ENCODE data around the gene GALNT16. TPM values are rescaled to one million over a fixed set of nuclear protein-coding genes. Genes with fewer than 3 reads are reported as not detected.

Gene GALNT16
- total and polyA plus RNA-seq, 2 of the 8 experiments (the other 6 are each of a cell fraction or from before 2014, with no cell fraction given): 5.4 to 6.3 TPM

DNA sequence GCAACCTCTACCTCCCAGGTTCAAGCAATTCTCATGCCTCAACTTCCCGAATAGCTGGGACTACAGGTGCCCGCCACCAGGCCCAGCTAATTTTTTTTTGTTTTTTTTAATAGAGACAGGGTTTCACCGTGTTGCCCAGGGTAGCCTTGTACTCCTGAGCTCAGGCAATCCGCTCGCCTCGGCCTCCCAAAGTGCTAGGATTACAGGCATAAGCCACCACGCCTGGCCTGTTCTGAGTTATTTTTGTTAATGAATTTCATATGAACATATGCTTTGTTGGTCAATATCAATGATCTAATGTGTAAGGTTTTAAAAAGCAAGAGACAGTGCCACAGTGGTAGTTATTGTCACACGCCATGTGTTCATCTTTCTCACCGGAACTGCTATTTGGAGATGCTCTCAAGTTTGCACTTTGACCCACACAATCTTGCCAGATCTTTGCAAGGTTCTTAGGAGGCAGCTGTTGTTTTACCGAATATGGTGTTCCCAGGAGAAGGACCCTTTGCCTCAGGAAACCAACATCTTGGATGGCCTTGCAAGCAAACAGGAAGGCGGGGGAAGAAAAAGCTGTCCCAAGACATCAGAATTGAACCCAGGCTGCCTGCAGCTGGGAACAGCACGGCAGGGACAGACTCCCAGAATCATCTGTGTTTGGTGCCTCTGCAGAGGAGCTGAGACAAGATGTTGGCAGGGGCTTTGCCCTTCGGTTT is 30.0 kb downstream of the GALNT16 start:
- ChIA-PET POLR2A (ENCODE audit: partially characterized antibody) (no interaction called here), CTCF (ENCODE audit: partially characterized antibody) (interaction anchor here (1.0 to 5.3 kb wide), 8 partner anchors 9 to 107 kb away, joined by 3 to 38 read pairs (median 10); partner anchors contain the start of gene GALNT16)
- Histone ChIP-seq H4K20me1 (replicated peaks in 1 of 2; ENCODE audit: control insufficient read depth in 1 of 2, insufficient read depth in 2 of 2, low read length in 2 of 2) (no peaks in the 10 kb centered on the region), H2BK5ac (ENCODE audit: low read depth, low read length) (no peak overlapping the region), H2AK5ac (ENCODE audit: low read depth, low read length) (no peak overlapping the region), H2BK15ac (ENCODE audit: low read length) (no peak overlapping the region), H3K23ac (ENCODE audit: insufficient read length) (no peak overlapping the region), H4K8ac (ENCODE audit: extremely low read depth, insufficient read depth, low read length) (no peak overlapping the region), H3K9me3 (ENCODE audit: insufficient read depth in 2 of 2, low read depth in 1 of 2, low read length in 1 of 2) (no peaks in the 10 kb centered on the region), H2BK20ac (ENCODE audit: low read length) (no peak overlapping the region), H3K56ac (replicated peaks; ENCODE audit: insufficient read length, low read depth, low read length) (no peak overlapping the region), H3K27me3 (replicated peaks in 1 of 4; ENCODE audit: control insufficient read depth in 3 of 4, extremely low read depth in 1 of 4, insufficient read depth in 3 of 4, low read length in 3 of 4) (no peaks in the 10 kb centered on the region; a peak in 1 of 7 replicates), H4K5ac (ENCODE audit: insufficient read length, low read depth, low read length) (no peak overlapping the region), H2BK12ac (ENCODE audit: low read depth, low read length) (no peak overlapping the region), H3K9ac (replicated peaks in 1 of 4; ENCODE audit: extremely low read depth in 1 of 4, low read depth in 3 of 4, low read length in 3 of 4) (no peak overlapping the region), H3K36me3 (ENCODE audit: control insufficient read depth in 2 of 4, insufficient read depth in 4 of 4, low read length in 3 of 4) (no peaks in the 10 kb centered on the region), H3K18ac (ENCODE audit: extremely low read depth, low read length) (no peak overlapping the region), H3K79me2 (ENCODE audit: control insufficient read depth in 1 of 2, insufficient read depth in 2 of 2, low read length in 2 of 2) (no peaks in the 10 kb centered on the region), H3K14ac (ENCODE audit: insufficient read length) (no peak overlapping the region), H3K23me2 (ENCODE audit: low read depth, low read length) (no peaks in the 10 kb centered on the region), H3K4me1 (replicated peaks in 1 of 4; ENCODE audit: control insufficient read depth in 3 of 4, insufficient read depth in 4 of 4, low read length in 3 of 4) (peaks cover 0 to 5% (median 2%) of the 10 kb centered on the region in 4 experiments; a peak in 4 of 7 replicates), H4K91ac (replicated peaks; ENCODE audit: insufficient read length, low read length) (no peak overlapping the region), H2BK120ac (replicated peaks; ENCODE audit: low read depth, low read length) (no peak overlapping the region), H3K4ac (replicated peaks; ENCODE audit: insufficient read length, low read depth, low read length) (no peak overlapping the region), H2AFZ (ENCODE audit: low read length) (no peak overlapping the region), H3K4me2 (ENCODE audit: insufficient read depth in 1 of 2, low read depth in 2 of 2, low read length in 2 of 2) (no peak overlapping the region), H3K79me1 (ENCODE audit: low read depth, low read length) (no peaks in the 10 kb centered on the region), H3K4me3 (ENCODE audit: extremely low read depth in 1 of 4, insufficient read depth in 2 of 4, low read depth in 3 of 4, low read length in 4 of 4) (no peak overlapping the region), H3K27ac (ENCODE audit: low read depth, low read length) (no peak overlapping the region)
- DNase-seq (ENCODE audit: low read depth in 1 of 2, low spot score in 2 of 2) (peak in 1 of 2 experiments; percentile 19), FAIRE-seq (no peak)
- TF ChIP-seq RBBP5 (IDR thresholded peaks at IDR 0.05; ENCODE audit: borderline replicate concordance, low read depth, low read length) (no peak), CHD1 (IDR thresholded peaks at IDR 0.05; ENCODE audit: low read depth, low read length) (no peak), HDAC2 (IDR thresholded peaks at IDR 0.05; ENCODE audit: borderline replicate concordance in 1 of 2, low read depth in 2 of 2, low read length in 2 of 2) (no peak), SIRT6 (IDR thresholded peaks at IDR 0.05; ENCODE audit: low read length) (no peak)
- WGBS, 2 experiments (ENCODE audit: extremely low coverage in 1 of 2, insufficient coverage in 1 of 2, insufficient read length in 1 of 2, insufficient replicate concordance in 2 of 2, low coverage in 1 of 2, low lambda C conversion rate in 2 of 2, missing lambda C conversion rate in 1 of 2): 89% methylated on average over 13 of the region's 13 CpGs; no CpG with 5 or more reads in 1 of the 2 experiments

Data from H1 (cell line).